ENCODE data around the gene EEF1AKMT1.

GRCh38 chr13:20684546-20684945, 89.2 kb downstream of the EEF1AKMT1 start:
- TF ChIP-seq CTCF (conservative IDR thresholded peaks at IDR 0.05; ENCODE audit: low read depth, low read length) (no peak), EZH2 (IDR thresholded peaks at IDR 0.05; ENCODE audit: borderline replicate concordance, low read depth, low read length, poor library complexity, severe bottlenecking) (no peak)

All from A673 (cell line).